HEK293T (cell line): Measurements from ENCODE around the gene SORT1.

Experiments used
- ARNT ChIP-seq: fragments of 450-650 bp; IDR thresholded peaks from 2 replicates; pipeline ENCODE4 v1.6.1; 2017; ENCODE audit warnings: mild to moderate bottlenecking
- ELF4 ChIP-seq: fragments of 450-650 bp; IDR thresholded peaks from 2 replicates; pipeline ENCODE4 v1.6.1; 2017; ENCODE audit warnings: antibody characterized with exemption
- FOXA1 ChIP-seq: fragments of 450-650 bp; IDR thresholded peaks from 2 replicates; pipeline ENCODE4 v1.6.1; 2016; ENCODE audit warnings: mild to moderate bottlenecking
- FOXK2 ChIP-seq: fragments of 450-650 bp; IDR thresholded peaks from 2 replicates; pipeline ENCODE4 v1.6.1; 2016; ENCODE audit warnings: mild to moderate bottlenecking
- FOXM1 ChIP-seq: fragments of 450-650 bp; IDR thresholded peaks from 2 replicates; pipeline ENCODE4 v1.6.1; 2017; ENCODE audit warnings: mild to moderate bottlenecking, borderline replicate concordance
- HDGF ChIP-seq: fragments of 450-650 bp; IDR thresholded peaks from 2 replicates; pipeline ENCODE4 v1.6.1; 2017; ENCODE audit warnings: antibody characterized with exemption, borderline replicate concordance
- LEF1 ChIP-seq: fragments of 450-650 bp; IDR thresholded peaks from 2 replicates; pipeline ENCODE4 v1.6.1; 2017; ENCODE audit warnings: mild to moderate bottlenecking, borderline replicate concordance
- SP1 ChIP-seq: fragments of 450-650 bp; IDR thresholded peaks from 2 replicates; pipeline ENCODE4 v1.6.1; 2017
- TF ChIP-seq, protein P1 (sequence below): fragments of 450-650 bp; IDR thresholded peaks from 2 replicates; pipeline ENCODE4 v1.6.1; 2016

DNA sequence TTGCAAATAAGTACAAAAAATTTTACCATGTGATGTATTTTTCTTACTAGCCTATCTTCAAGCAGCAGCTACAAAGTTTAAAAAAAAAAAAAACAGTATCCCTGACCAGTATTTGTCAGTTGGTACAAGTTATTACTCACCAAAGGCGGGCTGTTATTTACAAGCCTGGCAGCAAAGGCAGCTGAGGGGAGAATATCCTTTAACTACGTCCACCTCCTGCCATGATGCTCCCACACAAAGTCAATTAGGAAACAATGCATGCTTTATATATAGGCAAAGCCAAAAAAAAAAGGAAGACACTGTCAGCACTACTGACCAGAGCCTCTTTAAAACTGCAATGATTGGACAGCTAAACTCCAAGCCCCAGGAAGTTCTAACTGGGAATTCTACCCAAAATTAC lies 14.8 kb upstream of the SORT1 start:
- TF ChIP-seq FOXA1: no peak
- TF ChIP-seq ARNT: no peak
- no peak for TF ChIP-seq HDGF
- TF ChIP-seq SP1: no peak
- TF ChIP-seq FOXM1: no peak
- TF ChIP-seq ELF4: no peak
- TF ChIP-seq, protein P1, sequence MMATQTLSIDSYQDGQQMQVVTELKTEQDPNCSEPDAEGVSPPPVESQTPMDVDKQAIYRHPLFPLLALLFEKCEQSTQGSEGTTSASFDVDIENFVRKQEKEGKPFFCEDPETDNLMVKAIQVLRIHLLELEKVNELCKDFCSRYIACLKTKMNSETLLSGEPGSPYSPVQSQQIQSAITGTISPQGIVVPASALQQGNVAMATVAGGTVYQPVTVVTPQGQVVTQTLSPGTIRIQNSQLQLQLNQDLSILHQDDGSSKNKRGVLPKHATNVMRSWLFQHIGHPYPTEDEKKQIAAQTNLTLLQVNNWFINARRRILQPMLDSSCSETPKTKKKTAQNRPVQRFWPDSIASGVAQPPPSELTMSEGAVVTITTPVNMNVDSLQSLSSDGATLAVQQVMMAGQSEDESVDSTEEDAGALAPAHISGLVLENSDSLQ: no peak
- TF ChIP-seq FOXK2: no peak
- no peak for TF ChIP-seq LEF1
